T-helper 2 cell treated with Interferon-gamma antibody and Interleukin-4, amounts not matched to agents 5 μg/mL and 100 μg/mL, for 36 hours (primary cell): ENCODE data around the gene ORM1.
A peak's percentile ranks its signal among the peaks of the same experiment; 100 is the strongest.

ENCODE experiments used
- DNase-seq: peaks from one replicate; pipeline ENCODE4 v3.0.0; 2021; ENCODE audit warnings: low spot score
- H3K27ac Mint-ChIP-seq: one replicate; pipeline ENCODE4 v1.8.0; 2021; ENCODE audit warnings: mild to moderate bottlenecking, mixed read lengths
- H3K27me3 Mint-ChIP-seq: one replicate; pipeline ENCODE4 v1.8.0; 2021; ENCODE audit warnings: low read depth, mixed read lengths
- H3K36me3 Mint-ChIP-seq: one replicate; pipeline ENCODE4 v1.8.0; 2021; ENCODE audit warnings: low read depth, mixed read lengths
- H3K4me1 Mint-ChIP-seq: one replicate; pipeline ENCODE4 v1.8.0; 2021; ENCODE audit warnings: low read depth, mixed read lengths
- H3K4me3 Mint-ChIP-seq: one replicate; pipeline ENCODE4 v1.8.0; 2022; ENCODE audit warnings: mild to moderate bottlenecking, moderate library complexity, mixed read lengths
- H3K9me3 Mint-ChIP-seq: one replicate; pipeline ENCODE4 v1.8.0; 2021; ENCODE audit warnings: mixed read lengths

ORM1 gene

GRCh38 chr9:114283551-114284111 is 39.3 kb upstream of the ORM1 start:
- H3K4me1 Mint-ChIP-seq, result no peaks in the 10 kb centered on the region
- H3K9me3 Mint-ChIP-seq, result no peaks in the 10 kb centered on the region
- no peak for DNase-seq
- H3K27me3 Mint-ChIP-seq, result no peaks in the 10 kb centered on the region
- no peak overlapping the region for H3K4me3 Mint-ChIP-seq
- H3K27ac Mint-ChIP-seq, result no peak overlapping the region
- H3K36me3 Mint-ChIP-seq, result no peaks in the 10 kb centered on the region

- Mint-ChIP-seq H3K9me3 (no peaks in the 10 kb centered on the region), H3K27me3 (no peaks in the 10 kb centered on the region), H3K36me3 (no peaks in the 10 kb centered on the region), H3K27ac (no peak overlapping the region), H3K4me3 (no peak overlapping the region), H3K4me1 (no peaks in the 10 kb centered on the region)
- no peak for DNase-seq
Measured at GRCh38 chr9:114284316-114285060, 38.4 kb upstream of the ORM1 start.

DNA sequence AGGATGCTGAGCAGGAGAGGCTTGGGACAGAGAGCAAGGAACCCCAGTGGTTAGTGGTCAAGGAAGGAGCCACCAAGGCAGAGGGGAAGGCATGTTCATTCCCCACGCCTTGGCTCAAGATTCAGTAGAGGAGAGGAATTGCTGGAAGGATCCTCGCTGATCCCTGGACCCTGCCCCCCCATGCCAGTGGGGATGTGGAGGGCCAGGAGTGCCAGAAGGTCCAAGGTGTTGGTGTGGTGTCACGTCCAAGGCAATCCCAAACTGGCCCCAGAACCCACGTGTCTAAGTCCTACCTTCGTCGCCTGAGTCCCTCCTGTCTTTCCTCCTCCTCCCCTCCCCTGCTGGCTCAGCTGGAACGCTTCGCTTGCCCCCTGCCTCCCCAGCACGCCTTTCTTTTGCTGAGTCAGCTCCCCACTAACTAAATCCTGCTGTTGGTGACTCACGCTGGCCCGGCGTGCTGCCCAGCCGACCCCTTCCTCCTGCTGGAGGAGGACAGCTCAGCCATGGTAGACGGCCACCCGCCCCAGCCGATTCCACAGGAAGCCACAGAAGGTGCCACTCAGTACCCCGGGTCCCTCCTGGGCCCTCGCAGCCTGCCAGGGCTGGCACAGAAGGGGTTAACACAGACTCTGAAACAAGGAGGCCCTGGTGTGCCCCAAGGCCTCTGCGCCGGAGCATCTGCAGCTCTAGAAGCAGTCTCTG is 37.6 kb upstream of the ORM1 start:
- Mint-ChIP-seq H3K4me3 (no peak overlapping the region), H3K9me3 (no peaks in the 10 kb centered on the region), H3K36me3 (no peaks in the 10 kb centered on the region), H3K27ac (no peak overlapping the region), H3K4me1 (no peaks in the 10 kb centered on the region), H3K27me3 (no peaks in the 10 kb centered on the region)
- no peak for DNase-seq

DNA sequence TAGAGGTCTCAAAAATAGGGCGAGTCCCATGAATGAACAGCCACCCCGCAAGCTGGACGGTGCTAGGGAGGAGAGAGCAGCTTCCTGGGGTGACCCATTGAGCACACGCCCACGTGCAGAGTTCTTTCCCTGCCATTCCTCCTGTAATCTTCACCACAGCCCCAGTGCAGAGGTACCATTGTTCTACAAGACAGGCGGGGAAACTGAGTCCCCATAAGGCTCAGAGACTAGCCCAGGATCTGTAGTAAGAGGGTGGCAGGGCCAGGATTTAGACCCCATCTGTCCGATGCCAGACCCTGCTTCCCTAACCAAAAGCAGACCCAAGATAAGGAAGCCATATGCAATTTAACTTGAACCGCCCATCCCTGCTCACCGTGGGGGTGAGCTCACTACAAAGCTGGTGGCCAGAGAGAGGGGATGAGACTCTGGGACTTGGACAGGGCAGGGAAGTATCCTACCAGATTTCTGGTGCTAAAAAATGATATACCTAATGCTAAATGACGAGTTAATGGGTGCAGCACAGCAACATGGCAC is 36.7 kb upstream of the ORM1 start:
- H3K36me3 Mint-ChIP-seq, result no peaks in the 10 kb centered on the region
- H3K9me3 Mint-ChIP-seq, result no peaks in the 10 kb centered on the region
- peaks cover 2% of the 10 kb centered on the region for H3K27me3 Mint-ChIP-seq
- no peaks in the 10 kb centered on the region for H3K4me1 Mint-ChIP-seq
- H3K27ac Mint-ChIP-seq, result no peak overlapping the region
- no peak overlapping the region for H3K4me3 Mint-ChIP-seq
- no peak for DNase-seq

GRCh38 chr9:114287001-114287762 is 35.7 kb upstream of the ORM1 start:
- Mint-ChIP-seq H3K27ac (no peak overlapping the region), H3K36me3 (no peaks in the 10 kb centered on the region), H3K27me3 (peaks cover 3% of the 10 kb centered on the region), H3K4me1 (no peaks in the 10 kb centered on the region), H3K4me3 (no peak overlapping the region), H3K9me3 (no peaks in the 10 kb centered on the region)
- no peak for DNase-seq

- no peak for DNase-seq
- Mint-ChIP-seq H3K4me1 (no peaks in the 10 kb centered on the region), H3K27ac (no peak overlapping the region), H3K36me3 (no peaks in the 10 kb centered on the region), H3K27me3 (peaks cover 6% of the 10 kb centered on the region), H3K9me3 (no peaks in the 10 kb centered on the region), H3K4me3 (no peak overlapping the region)
Measured at GRCh38 chr9:114287763-114288192, 35.1 kb upstream of the ORM1 start.

DNA sequence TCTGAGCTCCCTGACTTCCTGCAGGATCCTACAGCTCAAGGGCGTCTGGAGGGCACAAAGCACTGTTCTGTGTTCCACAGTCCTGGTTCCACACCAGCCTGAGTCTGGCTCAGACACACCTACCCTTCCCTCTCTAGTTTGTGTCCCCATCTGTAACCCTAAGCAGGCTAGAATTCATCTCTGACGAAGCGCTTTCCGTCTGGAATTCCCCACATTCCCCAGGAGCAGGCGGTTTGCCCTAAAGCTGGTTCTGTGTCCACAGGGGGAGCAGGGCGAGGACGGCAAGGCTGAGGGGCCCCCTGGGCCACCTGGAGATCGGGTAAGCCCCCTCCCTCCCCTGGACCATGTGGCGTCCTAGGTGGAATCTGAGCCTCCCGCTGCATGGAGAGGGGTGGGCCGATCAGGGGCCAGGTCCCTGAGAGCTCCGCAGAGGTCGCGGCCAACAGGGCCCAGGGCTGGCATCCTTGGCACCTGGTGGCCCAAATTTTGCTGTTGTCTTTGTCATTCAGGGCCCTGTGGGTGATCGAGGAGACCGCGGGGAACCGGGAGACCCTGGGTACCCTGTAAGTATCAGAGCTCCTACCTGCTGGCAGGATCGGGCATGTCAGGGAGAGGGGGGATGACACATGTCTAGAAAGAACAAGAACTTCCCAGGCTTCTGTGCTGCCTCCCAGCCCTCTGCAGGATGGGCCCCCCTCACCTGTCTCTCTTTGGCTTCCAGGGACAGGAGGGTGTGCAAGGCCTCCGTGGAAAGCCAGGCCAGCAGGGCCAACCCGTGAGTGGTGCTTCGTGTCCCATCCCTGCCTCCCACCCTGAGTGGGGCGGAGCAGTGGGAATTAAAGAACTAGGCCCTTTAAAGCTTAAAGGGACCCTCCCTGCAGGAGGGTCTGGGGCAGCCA is 34.5 kb upstream of the ORM1 start:
- H3K27ac Mint-ChIP-seq, result no peak overlapping the region
- H3K9me3 Mint-ChIP-seq, result no peaks in the 10 kb centered on the region
- H3K4me3 Mint-ChIP-seq, result no peak overlapping the region
- peaks cover 6% of the 10 kb centered on the region for H3K27me3 Mint-ChIP-seq
- no peaks in the 10 kb centered on the region for H3K4me1 Mint-ChIP-seq
- no peak for DNase-seq
- H3K36me3 Mint-ChIP-seq, result no peaks in the 10 kb centered on the region

- no peak overlapping the region for H3K27ac Mint-ChIP-seq
- no peaks in the 10 kb centered on the region for H3K9me3 Mint-ChIP-seq
- H3K36me3 Mint-ChIP-seq, result no peaks in the 10 kb centered on the region
- no peak for DNase-seq
- H3K27me3 Mint-ChIP-seq, result peaks cover 6% of the 10 kb centered on the region
- H3K4me1 Mint-ChIP-seq, result no peaks in the 10 kb centered on the region
- no peak overlapping the region for H3K4me3 Mint-ChIP-seq
Measured at GRCh38 chr9:114289106-114289505, 33.8 kb upstream of the ORM1 start.

DNA sequence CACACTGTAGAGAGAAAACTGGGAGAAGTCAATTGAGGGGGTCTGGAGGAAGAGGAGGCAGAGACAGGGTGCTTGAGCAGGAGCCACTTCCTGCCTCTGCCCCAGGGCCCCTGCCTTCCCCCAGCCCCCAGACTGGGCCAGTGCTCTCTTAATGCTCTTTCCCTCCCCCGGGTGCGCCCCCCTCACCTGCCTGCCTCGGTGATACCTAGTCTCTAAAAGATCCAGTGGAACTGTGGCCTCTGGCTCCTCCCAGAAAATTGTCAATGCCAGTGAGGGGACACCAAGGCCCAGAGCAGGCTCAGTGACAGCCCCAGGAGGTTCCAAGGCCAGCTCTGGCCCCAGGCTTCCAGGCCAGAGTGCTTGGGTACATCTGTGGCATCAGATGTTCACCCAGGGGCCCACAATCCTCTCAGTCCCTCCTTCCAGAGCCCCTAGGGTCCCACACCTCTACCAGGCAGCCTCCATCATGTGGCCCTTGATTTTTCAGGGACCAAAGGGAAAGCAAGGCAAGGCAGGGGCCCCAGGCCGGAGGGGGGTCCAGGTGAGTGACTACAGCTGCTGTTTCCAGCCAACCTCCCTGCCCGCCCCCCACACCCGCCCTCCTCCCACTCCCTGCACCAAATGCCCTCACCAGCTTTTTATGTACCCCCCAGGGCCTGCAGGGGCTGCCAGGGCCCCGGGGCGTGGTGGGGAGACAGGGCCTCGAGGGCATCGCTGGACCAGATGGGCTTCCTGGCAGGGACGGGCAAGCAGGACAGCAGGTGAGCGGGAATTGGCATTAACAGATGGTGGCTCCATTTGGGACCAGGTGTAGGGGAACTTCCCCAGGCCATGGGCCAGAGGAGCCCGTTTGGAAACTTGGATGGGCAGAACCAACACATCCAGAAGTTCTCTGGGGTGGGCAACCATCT is 33.1 kb upstream of the ORM1 start:
- no peak overlapping the region for H3K4me3 Mint-ChIP-seq
- peaks cover 4% of the 10 kb centered on the region for H3K9me3 Mint-ChIP-seq
- H3K27ac Mint-ChIP-seq, result no peak overlapping the region
- no peak for DNase-seq
- H3K27me3 Mint-ChIP-seq, result peaks cover 6% of the 10 kb centered on the region
- H3K4me1 Mint-ChIP-seq, result no peaks in the 10 kb centered on the region
- H3K36me3 Mint-ChIP-seq, result no peaks in the 10 kb centered on the region

- no peak for DNase-seq
- Mint-ChIP-seq H3K9me3 (peaks cover 10% of the 10 kb centered on the region), H3K27me3 (peaks cover 7% of the 10 kb centered on the region), H3K4me3 (no peak overlapping the region), H3K36me3 (peaks cover 2% of the 10 kb centered on the region), H3K4me1 (no peaks in the 10 kb centered on the region), H3K27ac (no peak overlapping the region)
Measured at GRCh38 chr9:114290561-114290986, 32.3 kb upstream of the ORM1 start.

DNA sequence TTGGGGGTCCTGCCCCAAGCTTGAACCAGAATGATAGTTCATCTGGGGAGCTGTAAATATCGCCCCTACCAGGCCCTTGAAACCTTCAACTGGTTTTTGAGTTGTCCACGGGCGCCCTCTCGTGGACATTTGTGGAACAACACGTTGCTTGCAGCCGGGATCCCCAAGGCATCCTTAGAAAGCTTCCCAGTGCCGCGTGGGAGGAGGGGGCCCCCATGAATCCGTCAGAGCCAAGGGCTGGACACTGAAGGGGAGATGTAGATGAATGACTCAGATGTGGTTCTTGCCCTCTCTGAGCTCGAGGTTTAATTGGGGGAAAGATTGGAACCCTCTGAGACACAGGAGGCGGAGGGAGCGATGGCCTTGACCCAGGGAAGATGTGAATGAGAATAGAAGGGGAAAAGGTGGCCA is 31.8 kb upstream of the ORM1 start:
- H3K27ac Mint-ChIP-seq, result no peak overlapping the region
- H3K27me3 Mint-ChIP-seq, result peaks cover 7% of the 10 kb centered on the region
- peaks cover 10% of the 10 kb centered on the region for H3K9me3 Mint-ChIP-seq
- H3K36me3 Mint-ChIP-seq, result peaks cover 2% of the 10 kb centered on the region
- H3K4me1 Mint-ChIP-seq, result no peaks in the 10 kb centered on the region
- no peak overlapping the region for H3K4me3 Mint-ChIP-seq
- DNase-seq, result peak; percentile 47

GRCh38 chr9:114291886-114292590 is 30.9 kb upstream of the ORM1 start:
- Mint-ChIP-seq H3K9me3 (peaks cover 10% of the 10 kb centered on the region), H3K27me3 (peaks cover 7% of the 10 kb centered on the region), H3K27ac (no peak overlapping the region), H3K36me3 (peaks cover 2% of the 10 kb centered on the region), H3K4me3 (no peak overlapping the region), H3K4me1 (no peaks in the 10 kb centered on the region)
- DNase-seq, result no peak
